GM18498 (cell line): Measurements from ENCODE around the gene KIRREL2.
"Not testable (repeated sequence)": the region's sequence is repeated elsewhere in the genome, so short reads cannot be mapped to it uniquely, and the experiment has no call there.

Source experiments
- ATAC-seq: cut with Tn5 transposase; IDR thresholded peaks from one replicate; pipeline ENCODE4 v1.9.1; 2021; ENCODE audit warnings: mild to moderate bottlenecking, moderate library complexity; ENCODE audit not compliant: unreplicated experiment

The KIRREL2 gene

DNA sequence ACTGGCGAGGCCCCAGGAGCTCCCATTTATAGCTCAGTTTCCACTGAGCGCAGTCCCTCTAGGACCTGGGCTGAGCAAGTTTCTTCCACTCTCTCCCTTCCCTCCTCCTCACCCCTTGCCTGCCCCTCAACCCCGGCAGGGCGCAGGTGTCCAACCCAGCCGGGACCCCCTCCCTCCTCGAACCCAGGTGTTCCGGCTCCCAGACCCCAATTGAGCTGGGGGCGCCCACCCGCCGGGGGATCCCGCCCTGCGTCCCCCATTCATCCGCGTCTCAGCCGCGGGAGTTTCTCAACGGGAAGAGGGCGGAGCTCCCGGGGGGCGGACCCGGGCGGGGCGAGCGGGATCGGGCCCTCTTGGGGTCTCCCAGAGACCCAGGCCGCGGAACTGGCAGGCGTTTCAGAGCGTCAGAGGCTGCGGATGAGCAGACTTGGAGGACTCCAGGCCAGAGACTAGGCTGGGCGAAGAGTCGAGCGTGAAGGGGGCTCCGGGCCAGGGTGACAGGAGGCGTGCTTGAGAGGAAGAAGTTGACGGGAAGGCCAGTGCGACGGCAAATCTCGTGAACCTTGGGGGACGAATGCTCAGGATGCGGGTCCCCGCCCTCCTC lies at the start of gene KIRREL2:
TSS of gene KIRREL2 (plus strand) at position 366 of the 604 bp plus-strand sequence. CDS start at position 575, 209 bp downstream.
- no peak for ATAC-seq

DNA sequence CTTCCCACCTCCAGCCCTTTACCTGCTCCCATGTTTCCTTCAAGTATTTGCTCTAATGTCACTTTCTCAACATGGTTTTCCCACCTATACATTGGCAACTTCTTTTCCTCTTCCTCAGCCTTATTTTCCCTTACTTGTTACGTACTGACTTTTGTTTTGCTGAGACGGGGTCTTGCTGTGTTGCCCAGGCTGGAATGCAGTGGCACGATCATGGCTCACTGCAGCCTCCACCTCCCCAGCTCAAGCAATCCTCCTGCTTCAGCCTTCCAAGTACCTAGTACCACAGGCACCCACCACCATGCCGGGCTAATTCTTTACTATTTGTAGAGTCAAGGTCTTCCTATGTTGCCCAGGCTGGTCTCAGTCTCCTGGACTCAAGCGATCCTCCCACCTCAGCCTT lies 49.1 kb upstream of the KIRREL2 start:
- no peak for ATAC-seq

- ATAC-seq: no peak
Observed at GRCh38 chr19:35811317-35812219, 45.1 kb upstream of the KIRREL2 start.

DNA sequence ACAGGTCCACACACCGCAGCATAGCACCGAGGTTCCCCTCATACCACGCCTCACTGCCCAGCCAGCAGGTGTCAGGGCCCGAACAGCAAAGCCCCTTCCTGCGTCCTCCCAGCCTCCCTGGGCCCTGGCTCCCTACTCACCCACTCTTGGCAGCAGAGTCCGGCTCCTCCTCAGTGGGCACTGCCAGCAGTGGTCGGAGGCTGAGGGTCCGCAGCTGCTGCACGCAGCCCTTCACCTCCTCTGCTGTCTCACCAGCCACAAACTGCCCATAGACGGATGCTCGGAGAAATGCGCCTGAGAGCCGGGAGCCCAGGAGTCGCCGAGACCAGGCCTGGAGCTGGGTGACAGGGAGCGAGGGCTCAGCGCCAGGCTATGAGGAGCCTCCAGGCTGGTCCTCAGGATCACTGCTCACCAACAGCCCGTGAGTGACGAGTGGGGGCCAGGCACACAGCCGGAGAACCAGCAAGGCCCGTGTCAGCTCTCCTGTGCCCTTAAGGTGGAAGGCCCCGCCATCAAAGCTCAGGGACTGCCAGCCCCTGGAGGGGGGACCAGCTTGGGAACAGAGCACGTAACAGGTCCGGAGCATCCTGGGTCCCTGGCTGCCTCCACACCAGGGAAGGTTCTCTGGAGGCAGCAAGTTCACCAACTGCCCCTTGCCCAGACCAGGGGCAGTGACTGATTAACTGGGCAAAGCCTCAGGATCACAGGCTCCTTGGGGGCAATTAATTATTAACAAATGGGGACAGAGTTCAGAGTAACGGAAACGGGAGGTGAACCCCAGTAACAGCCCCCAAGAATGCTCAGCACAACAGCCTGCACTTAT lies 44.3 kb upstream of the KIRREL2 start, which contains the start of gene PRODH2:
TSS of gene PRODH2 (minus strand) at position 626 of the 823 bp plus-strand sequence. CDS start at position 586, 40 bp downstream.
- ATAC-seq: no peak

- ATAC-seq: no peak
Observed at GRCh38 chr19:35813043-35813890, 43.4 kb upstream of the KIRREL2 start.

DNA sequence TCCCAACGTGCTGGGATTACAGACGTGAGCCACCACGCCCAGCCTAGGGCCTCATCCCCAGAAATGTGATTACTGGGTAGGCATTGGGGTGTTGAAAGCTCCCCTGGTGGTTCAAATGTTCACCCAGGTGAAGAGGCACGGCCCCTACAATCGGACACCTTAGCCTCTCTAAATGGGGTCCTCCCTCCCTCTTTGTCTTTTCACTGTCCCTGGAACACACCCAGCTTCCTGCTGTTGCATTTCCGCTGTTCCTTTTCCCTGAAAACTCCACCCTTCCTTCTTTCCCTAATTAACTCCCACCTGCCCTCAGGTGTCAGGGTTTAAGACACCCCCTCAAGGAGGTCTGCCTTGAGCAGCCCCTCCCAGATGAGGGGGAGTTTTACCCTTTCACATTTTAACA lies 40.4 kb upstream of the KIRREL2 start:
- no peak for ATAC-seq

DNA sequence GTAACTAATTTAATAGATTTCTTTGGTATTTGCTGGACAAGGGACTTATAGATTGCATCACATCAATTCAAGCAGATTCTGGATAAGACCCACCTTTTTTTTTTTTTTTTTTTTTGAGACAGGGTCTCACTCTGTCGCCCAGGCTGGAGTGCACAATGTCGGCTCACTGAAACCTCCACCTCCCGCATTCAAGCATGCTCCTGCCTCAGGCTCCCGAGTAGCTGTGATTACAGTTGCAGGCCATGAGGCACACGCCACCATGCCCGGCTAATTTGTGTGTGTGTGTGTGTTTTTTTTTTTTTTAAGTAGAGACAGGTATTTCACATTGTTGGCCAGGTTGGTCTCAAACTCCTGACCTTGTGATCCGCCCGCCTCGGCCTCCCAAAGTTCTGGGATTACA lies 39.9 kb upstream of the KIRREL2 start:
- ATAC-seq: no peak

- ATAC-seq: no peak
Observed at GRCh38 chr19:35818445-35818844, 38.3 kb upstream of the KIRREL2 start.

- no peak for ATAC-seq
Observed at GRCh38 chr19:35822579-35822978, 34.1 kb upstream of the KIRREL2 start.

DNA sequence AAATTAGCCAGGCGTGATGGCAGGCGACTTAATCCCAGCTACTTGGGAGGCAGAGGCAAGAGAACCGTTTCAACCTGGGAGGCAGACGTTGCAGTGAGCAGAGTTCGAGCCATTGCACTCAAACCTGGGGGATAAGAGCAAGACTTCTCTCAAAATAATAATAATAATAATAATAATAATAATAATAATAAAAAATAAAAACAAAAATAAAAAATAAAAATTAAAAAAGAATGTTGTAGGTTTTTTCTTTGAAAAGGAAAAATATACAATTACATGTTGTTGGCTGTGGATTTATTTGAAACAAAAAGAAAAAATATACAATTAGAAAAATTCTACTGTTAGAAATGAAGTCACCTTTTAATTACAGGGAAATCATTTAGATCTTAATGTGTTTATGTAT lies 32.6 kb upstream of the KIRREL2 start:
- no peak for ATAC-seq

DNA sequence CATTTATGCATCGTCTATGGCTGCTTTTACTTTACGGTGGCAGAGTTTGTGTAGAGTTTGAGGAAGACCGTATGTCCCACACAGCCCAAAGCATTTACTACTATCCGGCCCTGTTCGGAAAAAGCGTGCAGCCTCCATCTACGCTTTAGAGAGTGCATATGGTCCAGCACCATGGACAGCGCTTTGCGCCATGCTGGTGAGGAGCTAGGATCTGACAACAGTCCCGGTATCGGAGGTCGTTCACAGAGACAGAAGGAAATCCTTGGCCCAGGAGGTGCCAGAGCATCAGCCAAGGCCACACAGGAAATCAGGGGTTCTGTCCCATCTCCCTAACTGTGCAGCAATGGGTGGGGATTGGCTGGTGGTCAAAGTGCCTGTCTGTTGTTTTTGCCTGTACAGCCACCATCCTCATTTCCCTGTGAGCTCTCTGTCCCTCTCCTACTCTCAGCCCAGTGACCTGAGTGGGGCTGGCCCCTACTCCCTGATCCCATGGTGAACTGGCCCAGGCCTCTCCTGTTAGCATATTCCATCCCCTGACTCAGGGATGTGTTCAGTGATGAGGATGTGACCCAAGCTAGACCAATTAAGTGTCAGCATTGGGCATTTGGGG lies 27.9 kb upstream of the KIRREL2 start:
- no peak for ATAC-seq

GRCh38 chr19:35830986-35831385 lies 25.7 kb upstream of the KIRREL2 start:
- ATAC-seq: no peak

DNA sequence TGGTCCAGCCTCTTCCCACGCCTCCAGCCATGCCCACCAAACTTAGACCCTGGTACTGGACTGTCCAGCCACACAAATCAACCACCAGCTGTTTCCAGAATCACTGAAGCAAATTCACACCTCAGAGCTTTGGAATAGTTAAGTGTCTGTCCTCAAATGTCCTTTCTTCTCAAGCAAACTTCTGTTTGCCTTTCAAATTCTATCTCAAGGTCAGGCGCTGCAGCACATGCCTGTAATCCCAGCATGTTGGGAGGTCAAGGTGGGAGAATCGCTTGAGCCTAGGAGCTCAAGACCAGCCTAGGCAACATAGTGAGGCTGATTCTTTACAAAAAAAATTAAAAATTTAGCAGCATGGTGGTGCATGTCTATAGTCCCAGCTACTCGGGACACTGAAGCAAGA lies 24.7 kb upstream of the KIRREL2 start:
- no peak for ATAC-seq

- no peak for ATAC-seq
Observed at GRCh38 chr19:35833972-35834371, 22.7 kb upstream of the KIRREL2 start.

GRCh38 chr19:35836096-35836495 lies 20.6 kb upstream of the KIRREL2 start:
- ATAC-seq: not testable (repeated sequence)

- no peak for ATAC-seq
Observed at GRCh38 chr19:35841961-35842595, 14.6 kb upstream of the KIRREL2 start.

- no peak for ATAC-seq
Observed at GRCh38 chr19:35842666-35843272, 13.9 kb upstream of the KIRREL2 start.

GRCh38 chr19:35843676-35844481 lies 12.8 kb upstream of the KIRREL2 start:
- no peak for ATAC-seq
